ENCODE data around the gene NBPF15.
"Not testable (repeated sequence)": the region's sequence is repeated elsewhere in the genome, so short reads cannot be mapped to it uniquely, and the experiment has no call there.

NBPF15 gene
- total RNA-seq: 15.8 to 132 (median 39.7) reads per million in 9 experiments

- ATAC-seq (replicated peaks) (peak; percentile 91), DNase-seq (peak; percentile 56 to 61 (median 58))
- H3K27me3 Mint-ChIP-seq; H3K4me1 Mint-ChIP-seq (ENCODE audit: low read depth in 2 of 2); H3K36me3 Mint-ChIP-seq (ENCODE audit: insufficient read depth); H3K9me3 Mint-ChIP-seq: not testable (repeated sequence)
- peak within 1 kb of the TSS; percentile 73 to 89 for H3K27ac Mint-ChIP-seq
- H3K4me3 Mint-ChIP-seq: peak within 1 kb of the TSS; percentile 92 to 94
These were observed at the start of gene NBPF15 for GRCh38 chr1:144461136-144461759. TSS of gene NBPF15 (minus strand) at chr1:144461669. CDS start at chr1:144440003, 21,666 bp downstream.

- H3K4me3 Mint-ChIP-seq; H3K36me3 Mint-ChIP-seq (ENCODE audit: insufficient read depth); H3K27me3 Mint-ChIP-seq; H3K27ac Mint-ChIP-seq; H3K9me3 Mint-ChIP-seq; ATAC-seq (replicated peaks); DNase-seq; H3K4me1 Mint-ChIP-seq (ENCODE audit: low read depth in 2 of 2): not testable (repeated sequence)
These were observed 35.0 kb upstream of the NBPF15 start for GRCh38 chr1:144496429-144496828.

GRCh38 chr1:144494130-144494529 is 32.7 kb upstream of the NBPF15 start:
- not testable (repeated sequence) for H3K4me1 Mint-ChIP-seq (ENCODE audit: low read depth in 2 of 2); H3K36me3 Mint-ChIP-seq (ENCODE audit: insufficient read depth); DNase-seq; H3K4me3 Mint-ChIP-seq; ATAC-seq (replicated peaks); H3K27ac Mint-ChIP-seq; H3K27me3 Mint-ChIP-seq; H3K9me3 Mint-ChIP-seq

GRCh38 chr1:144490394-144490793 is 28.9 kb upstream of the NBPF15 start:
- peak overlapping the region in 1 of 2 donors; percentile 64 for H3K4me3 Mint-ChIP-seq
- H3K27me3 Mint-ChIP-seq; H3K4me1 Mint-ChIP-seq (ENCODE audit: low read depth in 2 of 2); H3K36me3 Mint-ChIP-seq (ENCODE audit: insufficient read depth); H3K9me3 Mint-ChIP-seq; H3K27ac Mint-ChIP-seq: not testable (repeated sequence)
- DNase-seq (peak in 2 of 3 experiments; percentile 1 to 14), ATAC-seq (replicated peaks) (peak; percentile 35)

- not testable (repeated sequence) for DNase-seq; ATAC-seq (replicated peaks); H3K4me1 Mint-ChIP-seq (ENCODE audit: low read depth in 2 of 2); H3K36me3 Mint-ChIP-seq (ENCODE audit: insufficient read depth); H3K27me3 Mint-ChIP-seq; H3K27ac Mint-ChIP-seq; H3K9me3 Mint-ChIP-seq; H3K4me3 Mint-ChIP-seq
These were observed 25.5 kb upstream of the NBPF15 start for GRCh38 chr1:144487002-144487401.

GRCh38 chr1:144485048-144485993 is 23.9 kb upstream of the NBPF15 start:
- H3K36me3 Mint-ChIP-seq (ENCODE audit: insufficient read depth); ATAC-seq (replicated peaks); H3K27me3 Mint-ChIP-seq; H3K9me3 Mint-ChIP-seq; H3K4me1 Mint-ChIP-seq (ENCODE audit: low read depth in 2 of 2); H3K4me3 Mint-ChIP-seq; H3K27ac Mint-ChIP-seq; DNase-seq: not testable (repeated sequence)

GRCh38 chr1:144473897-144474296 is 12.4 kb upstream of the NBPF15 start:
- H3K36me3 Mint-ChIP-seq (ENCODE audit: insufficient read depth): not testable (repeated sequence)

GRCh38 chr1:144471434-144471833 is 10.0 kb upstream of the NBPF15 start:
- H3K4me1 Mint-ChIP-seq (ENCODE audit: low read depth in 2 of 2); H3K9me3 Mint-ChIP-seq; DNase-seq; H3K4me3 Mint-ChIP-seq; H3K27ac Mint-ChIP-seq; H3K27me3 Mint-ChIP-seq; ATAC-seq (replicated peaks); H3K36me3 Mint-ChIP-seq (ENCODE audit: insufficient read depth): not testable (repeated sequence)

More at GRCh38 chr1:144473897-144474296, 12.4 kb upstream of the NBPF15 start:
- H3K27ac Mint-ChIP-seq; ATAC-seq (replicated peaks); H3K4me1 Mint-ChIP-seq (ENCODE audit: low read depth in 2 of 2); H3K9me3 Mint-ChIP-seq; H3K27me3 Mint-ChIP-seq; DNase-seq; H3K4me3 Mint-ChIP-seq: not testable (repeated sequence)

- not testable (repeated sequence) for H3K4me1 Mint-ChIP-seq (ENCODE audit: low read depth in 2 of 2); H3K36me3 Mint-ChIP-seq (ENCODE audit: insufficient read depth); DNase-seq; H3K27me3 Mint-ChIP-seq; H3K9me3 Mint-ChIP-seq; ATAC-seq (replicated peaks)
- H3K27ac Mint-ChIP-seq: peak overlapping the region; percentile 73 to 89
- H3K4me3 Mint-ChIP-seq: peak overlapping the region; percentile 92 to 94
These were observed 309 bp upstream of the NBPF15 start for GRCh38 chr1:144461778-144462177.

- H3K27me3 Mint-ChIP-seq; H3K27ac Mint-ChIP-seq; H3K9me3 Mint-ChIP-seq; H3K4me1 Mint-ChIP-seq (ENCODE audit: low read depth in 2 of 2); H3K36me3 Mint-ChIP-seq (ENCODE audit: insufficient read depth): not testable (repeated sequence)
- ATAC-seq (replicated peaks) (peak; percentile 67), DNase-seq (peak in 2 of 3 experiments; percentile 5 to 13)
- H3K4me3 Mint-ChIP-seq: peak overlapping the region; percentile 92 to 94
These were observed 783 bp downstream of the NBPF15 start for GRCh38 chr1:144460686-144461085.

GRCh38 chr1:144442402-144442801 is 19.1 kb downstream of the NBPF15 start:
- H3K4me3 Mint-ChIP-seq; DNase-seq; H3K27ac Mint-ChIP-seq; H3K27me3 Mint-ChIP-seq; H3K36me3 Mint-ChIP-seq (ENCODE audit: insufficient read depth); ATAC-seq (replicated peaks); H3K4me1 Mint-ChIP-seq (ENCODE audit: low read depth in 2 of 2); H3K9me3 Mint-ChIP-seq: not testable (repeated sequence)

GRCh38 chr1:144439737-144440136 is 21.7 kb downstream of the NBPF15 start:
- not testable (repeated sequence) for ATAC-seq (replicated peaks); H3K9me3 Mint-ChIP-seq; H3K36me3 Mint-ChIP-seq (ENCODE audit: insufficient read depth)

GRCh38 chr1:144418891-144419694 is 42.4 kb downstream of the NBPF15 start:
- H3K27ac Mint-ChIP-seq: peak overlapping the region; percentile 93 to 99
- H3K27me3 Mint-ChIP-seq; ATAC-seq (replicated peaks); H3K4me1 Mint-ChIP-seq (ENCODE audit: low read depth in 2 of 2); H3K9me3 Mint-ChIP-seq: not testable (repeated sequence)
- H3K4me3 Mint-ChIP-seq: peak overlapping the region; percentile 82 to 86
- H3K36me3 Mint-ChIP-seq (ENCODE audit: insufficient read depth): peaks cover 18% of the 10 kb centered on the region
- peak; percentile 53 to 61 (median 57) for DNase-seq

More at GRCh38 chr1:144439737-144440136, 21.7 kb downstream of the NBPF15 start:
- not testable (repeated sequence) for H3K4me1 Mint-ChIP-seq (ENCODE audit: low read depth in 2 of 2); H3K4me3 Mint-ChIP-seq; H3K27me3 Mint-ChIP-seq; H3K27ac Mint-ChIP-seq
- DNase-seq: peak in 1 of 3 experiments; percentile 1

Data from effector memory CD8-positive, alpha-beta T cell (primary cell).